HCT116 (cell line): ENCODE data around the gene RBFOX2. TPM values are rescaled to one million over a fixed set of nuclear protein-coding genes. Genes with fewer than 3 reads are reported as not detected.

Source experiments
- ATAC-seq: fragments of 200-7000 bp; cut with Tn5 transposase; 2 replicates; pipeline ENCODE4 v1.9.1; 2020; ENCODE audit warnings: mild to moderate bottlenecking, moderate library complexity
- BruUV-seq: library from RNA; stranded (reverse); fragments of 400-500 nt; replicated peaks from 2 replicates; lab custom pipeline; 2021; lab: Mats Ljungman, UMichigan
- CTCF ChIA-PET: fragments of 300-600 bp; sonication (Branson Sonifier 250); formaldehyde crosslinking; loops from one replicate; lab custom pipeline; 2021; ENCODE audit warnings: antibody characterized with exemption; lab: Charles Lee
- POLR2A ChIA-PET: fragments of 300-600, 350-600 bp; sonication (Branson Sonifier 250); formaldehyde crosslinking; loops from one replicate; lab custom pipeline; 2021; ENCODE audit warnings: antibody characterized with exemption; lab: Charles Lee
- RAD21 ChIA-PET, 2 experiments: fragments of 300-600 bp; sonication (Branson Sonifier 250); formaldehyde crosslinking; loops; one replicate each; lab custom pipeline; 2023; ENCODE audit warnings: low total read pairs in 2 of 2; ENCODE audit not compliant: uncharacterized antibody in 2 of 2, unreplicated experiment in 2 of 2, low non-redundant PET in 1 of 2; lab: Charles Lee
- DNase-seq: peaks from one replicate; pipeline ENCODE4 v3.0.0-alpha.2; 2010; ENCODE audit warnings: low read depth, low spot score
- H2AFZ ChIP-seq: fragments of 200-600 bp; shearing (Covaris generic), sonication (generic); 2 replicates; pipeline ENCODE4 v1.6.1; 2017; ENCODE audit warnings: low read depth, mixed run types, mixed read lengths, antibody characterized with exemption, low read length; ENCODE audit not compliant: poor library complexity, severe bottlenecking
- H3K27ac ChIP-seq: 2 replicates; pipeline ENCODE4 v1.5.1; 2012; ENCODE audit warnings: low read depth, low read length
- H3K27me3 ChIP-seq: fragments of 200-600 bp; sonication (generic); 2 replicates; pipeline ENCODE4 v1.6.1; 2016; ENCODE audit warnings: mixed run types, low read length, mixed read lengths; ENCODE audit not compliant: insufficient read depth
- H3K36me3 ChIP-seq, 2 experiments: fragments of 200-500 bp in 1 of 2; fragments of 200-600 bp in 1 of 2; sonication (Bioruptor generic) in 1 of 2; sonication (generic) in 1 of 2; 2 replicates each; pipeline versions ENCODE4 v1.5.1 to v1.6.1; 2014 to 2016; ENCODE audit warnings: low read length in 2 of 2, inconsistent platforms in 1 of 2, mixed read lengths in 1 of 2, mixed run types in 1 of 2; ENCODE audit not compliant: insufficient read depth in 2 of 2, control insufficient read depth in 1 of 2
- H3K4me1 ChIP-seq, 2 experiments: fragments of 200-600 bp in 1 of 2; sonication (generic) in 1 of 2; 2 replicates each; pipeline versions ENCODE4 v1.5.1 to v1.6.1; 2012 to 2017; ENCODE audit warnings: low read length in 2 of 2, inconsistent platforms in 1 of 2, mild to moderate bottlenecking in 1 of 2, mixed read lengths in 1 of 2, mixed run types in 1 of 2, moderate library complexity in 1 of 2; ENCODE audit not compliant: insufficient read depth in 2 of 2, control insufficient read depth in 1 of 2
- H3K4me2 ChIP-seq: fragments of 200-600 bp; sonication (generic); 2 replicates; pipeline ENCODE4 v1.6.1; 2017; ENCODE audit warnings: mixed run types, low read length, mixed read lengths
- H3K4me3 ChIP-seq, 2 experiments: fragments of 200-600 bp in 1 of 2; sonication (generic) in 1 of 2; replicated peaks in 1 of 2; 2 replicates each; pipeline ENCODE4 v1.5.1; 2011 to 2016; ENCODE audit warnings: low read length in 2 of 2, control low read depth in 1 of 2, low read depth in 1 of 2, mild to moderate bottlenecking in 1 of 2, mixed read lengths in 1 of 2, mixed run types in 1 of 2
- H3K79me2 ChIP-seq: fragments of 200-600 bp; sonication (generic); 2 replicates; pipeline ENCODE4 v1.6.1; 2017; ENCODE audit warnings: mild to moderate bottlenecking, mixed run types, low read length, moderate library complexity, mixed read lengths; ENCODE audit not compliant: insufficient read depth
- H3K9ac ChIP-seq: fragments of 200-600 bp; sonication (generic); 2 replicates; pipeline ENCODE4 v1.6.1; 2016; ENCODE audit warnings: low read length, mixed read lengths
- H3K9me2 ChIP-seq: fragments of 200-600 bp; sonication (generic), shearing (Covaris generic); 2 replicates; pipeline ENCODE4 v1.6.1; 2017; ENCODE audit warnings: mixed run types, mild to moderate bottlenecking, moderate library complexity; ENCODE audit not compliant: insufficient read depth
- H3K9me3 ChIP-seq, 2 experiments: fragments of 200-500 bp in 1 of 2; fragments of 200-600 bp in 1 of 2; sonication (Bioruptor generic) in 1 of 2; sonication (generic) in 1 of 2; 2 replicates each; pipeline ENCODE4 v1.6.1; 2014 to 2017; ENCODE audit warnings: low read length in 2 of 2, mixed read lengths in 2 of 2, inconsistent platforms in 1 of 2, low read depth in 1 of 2, mild to moderate bottlenecking in 1 of 2, mixed run types in 1 of 2, moderate library complexity in 1 of 2; ENCODE audit not compliant: control insufficient read depth in 1 of 2, insufficient read depth in 1 of 2
- H4K20me1 ChIP-seq: fragments of 200-600 bp; sonication (generic), shearing (Covaris generic); 2 replicates; pipeline ENCODE4 v1.6.1; 2017; ENCODE audit warnings: mixed run types, mild to moderate bottlenecking, moderate library complexity; ENCODE audit not compliant: insufficient read depth
- CBX3 ChIP-seq: IDR thresholded peaks from 2 replicates; pipeline ENCODE4 v1.6.1; 2012; ENCODE audit warnings: low read depth
- EGR1 ChIP-seq: IDR thresholded peaks from 2 replicates; pipeline ENCODE4 v1.6.1; 2012; ENCODE audit warnings: low read depth
- ELF1 ChIP-seq: IDR thresholded peaks from 2 replicates; pipeline ENCODE4 v1.6.1; 2012; ENCODE audit warnings: low read depth, borderline replicate concordance
- EZH2 ChIP-seq: fragments of 200-600 bp; sonication (generic); IDR thresholded peaks from 2 replicates; pipeline ENCODE4 v1.6.1; 2017; ENCODE audit warnings: antibody characterized with exemption, mixed run types
- EZH2phosphoT487 ChIP-seq: fragments of 200-600 bp; IDR thresholded peaks from 2 replicates; pipeline ENCODE4 v1.6.1; 2018; ENCODE audit warnings: antibody characterized with exemption, borderline replicate concordance
- FOSL1 ChIP-seq: IDR thresholded peaks from 2 replicates; pipeline ENCODE4 v1.6.1; 2012; ENCODE audit warnings: low read depth
- JUND ChIP-seq: IDR thresholded peaks from 2 replicates; pipeline ENCODE4 v1.6.1; 2012
- POLR2A ChIP-seq: IDR thresholded peaks from 2 replicates; pipeline ENCODE4 v1.7.0; 2011; ENCODE audit warnings: borderline replicate concordance; ENCODE audit not compliant: insufficient read depth, insufficient read length; ENCODE audit errors: extremely low read depth
- POLR2AphosphoS5 ChIP-seq: IDR thresholded peaks from 2 replicates; pipeline ENCODE4 v1.6.1; 2011; ENCODE audit warnings: mild to moderate bottlenecking, low read depth, low read length, moderate library complexity
- RAD21 ChIP-seq: IDR thresholded peaks from 2 replicates; pipeline ENCODE4 v1.6.1; 2012; ENCODE audit warnings: low read depth, mild to moderate bottlenecking
- SIN3A ChIP-seq: IDR thresholded peaks from 2 replicates; pipeline ENCODE4 v1.6.1; 2012; ENCODE audit warnings: low read depth
- SP1 ChIP-seq: IDR thresholded peaks from 2 replicates; pipeline ENCODE4 v1.6.1; 2012; ENCODE audit warnings: low read depth
- ZNF274 ChIP-seq: fragments of 200-500 bp; sonication (Bioruptor generic); IDR thresholded peaks from 2 replicates; pipeline ENCODE4 v1.6.1; 2014; ENCODE audit warnings: mild to moderate bottlenecking, low read depth, low read length, inconsistent platforms
- intact Hi-C: fragments of 100-400 bp; cut with micrococcal nuclease; formaldehyde crosslinking; loops from 2 replicates; pipeline ENCODE4 v1.10.0; 2022
- total RNA-seq: library from RNA; stranded (reverse); gene quantifications from one replicate; pipeline ENCODE4 v1.2.1, GENCODE V29; 2021; ENCODE audit not compliant: unreplicated experiment
- TF ChIP-seq, protein P1 (sequence below): IDR thresholded peaks from 2 replicates; pipeline ENCODE4 v1.6.1; 2012
- TF ChIP-seq, protein P2 (sequence below): IDR thresholded peaks from 2 replicates; pipeline ENCODE4 v1.6.1; 2011; ENCODE audit warnings: mild to moderate bottlenecking, low read length, moderate library complexity; ENCODE audit not compliant: insufficient replicate concordance; ENCODE audit errors: extremely low read depth
- TF ChIP-seq, protein P3 (sequence below): IDR thresholded peaks from 2 replicates; pipeline ENCODE4 v1.6.1; 2012
- TF ChIP-seq, protein P4 (sequence below): IDR thresholded peaks from 2 replicates; pipeline ENCODE4 v1.6.1; 2012; ENCODE audit warnings: low read depth

Gene RBFOX2
- total RNA-seq, 1 experiment from 2014 or later = 83.9 TPM

DNA sequence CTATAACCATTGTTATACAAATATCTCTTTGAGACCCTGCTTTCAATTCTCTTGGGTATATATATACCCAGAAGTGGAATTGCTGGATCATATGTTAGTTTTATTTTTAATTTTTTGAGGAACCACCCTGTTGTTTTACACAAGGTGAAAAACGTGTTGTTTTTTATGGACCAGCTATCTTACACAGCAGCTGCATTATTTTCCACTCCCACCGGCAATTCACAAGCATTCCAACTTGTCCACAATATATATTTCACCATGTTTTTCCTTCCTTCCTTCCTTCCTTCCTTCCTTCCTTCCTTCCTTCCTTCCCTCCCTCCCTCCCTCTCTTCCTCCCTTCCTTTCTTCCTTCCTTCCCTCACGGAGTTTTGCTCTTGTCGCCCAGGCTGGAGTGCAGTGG lies 317.3 kb downstream of the RBFOX2 start:
- H3K9me2 ChIP-seq = no peaks in the 10 kb centered on the region
- no peaks in the 10 kb centered on the region; a peak in 2 of 4 replicates for H3K9me3 ChIP-seq
- no peaks in the 10 kb centered on the region for H3K36me3 ChIP-seq
- CTCF ChIA-PET = no interaction called here
- DNase-seq = no peak
- no peaks in the 10 kb centered on the region for H3K4me1 ChIP-seq
- H3K4me3 ChIP-seq = no peak overlapping the region
- intact Hi-C loops = no loop called here
- no peaks in the 10 kb centered on the region for H4K20me1 ChIP-seq
- POLR2A ChIA-PET = no interaction called here
- TF ChIP-seq POLR2A = no peak
- no peak for TF ChIP-seq ELF1
- no peak for TF ChIP-seq CBX3
- no peak for TF ChIP-seq POLR2AphosphoS5
- TF ChIP-seq, protein P1, sequence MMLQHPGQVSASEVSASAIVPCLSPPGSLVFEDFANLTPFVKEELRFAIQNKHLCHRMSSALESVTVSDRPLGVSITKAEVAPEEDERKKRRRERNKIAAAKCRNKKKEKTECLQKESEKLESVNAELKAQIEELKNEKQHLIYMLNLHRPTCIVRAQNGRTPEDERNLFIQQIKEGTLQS = no peak
- no peak for TF ChIP-seq SIN3A
- TF ChIP-seq EGR1 = no peak
- TF ChIP-seq EZH2 = no peak
- no peak for TF ChIP-seq SP1
- TF ChIP-seq, all 23 proteins: peak for 0
- Histone ChIP-seq H3K4me2 (no peak overlapping the region), H3K27ac (no peak overlapping the region), H3K9ac (no peak overlapping the region), H2AFZ (no peak overlapping the region), H3K79me2 (no peaks in the 10 kb centered on the region), H3K27me3 (no peaks in the 10 kb centered on the region)
- RAD21 ChIA-PET = no interaction called here
- BruUV-seq = no TSS peak
- ATAC-seq = no peak

DNA sequence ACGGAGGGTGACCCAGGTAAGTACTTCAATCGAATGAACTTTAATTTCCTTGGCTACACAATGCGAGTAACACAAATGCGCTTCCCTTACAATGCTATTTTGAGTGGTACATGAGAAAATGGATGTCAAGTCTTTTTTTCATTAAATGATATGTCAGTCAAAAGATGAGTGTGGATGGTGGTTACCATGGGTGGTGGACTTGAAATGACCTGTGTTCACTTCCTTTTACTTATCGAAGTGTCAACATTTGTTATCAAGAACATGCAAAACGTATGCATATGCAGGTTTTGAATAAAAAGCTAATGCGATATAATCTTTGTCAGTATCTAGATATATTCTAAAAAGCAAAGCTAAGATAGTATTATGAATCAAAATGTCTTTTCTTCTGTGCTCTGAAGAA lies 319.7 kb downstream of the RBFOX2 start:
- no peak overlapping the region for H3K4me3 ChIP-seq
- no peaks in the 10 kb centered on the region; a peak in 2 of 4 replicates for H3K9me3 ChIP-seq
- H3K27me3 ChIP-seq = no peaks in the 10 kb centered on the region
- CTCF ChIA-PET = no interaction called here
- no peak overlapping the region for H3K4me2 ChIP-seq
- ATAC-seq (no peak), DNase-seq (no peak)
- no peaks in the 10 kb centered on the region for H3K36me3 ChIP-seq
- no peak overlapping the region for H3K9ac ChIP-seq
- no TSS peak for BruUV-seq
- RAD21 ChIA-PET = no interaction called here
- no peaks in the 10 kb centered on the region for H4K20me1 ChIP-seq
- intact Hi-C loops = no loop called here
- no peaks in the 10 kb centered on the region for H3K79me2 ChIP-seq
- H2AFZ ChIP-seq = no peak overlapping the region
- H3K4me1 ChIP-seq = no peaks in the 10 kb centered on the region
- H3K27ac ChIP-seq = no peak overlapping the region
- H3K9me2 ChIP-seq = no peaks in the 10 kb centered on the region
- POLR2A ChIA-PET = no interaction called here
- TF ChIP-seq EZH2phosphoT487 (no peak), RAD21 (no peak), FOSL1 (no peak), CBX3 (no peak), EGR1 (no peak), ZNF274 (no peak), ELF1 (no peak), POLR2AphosphoS5 (no peak), EZH2 (no peak), JUND (no peak), SP1 (no peak)
- TF ChIP-seq, protein P2, sequence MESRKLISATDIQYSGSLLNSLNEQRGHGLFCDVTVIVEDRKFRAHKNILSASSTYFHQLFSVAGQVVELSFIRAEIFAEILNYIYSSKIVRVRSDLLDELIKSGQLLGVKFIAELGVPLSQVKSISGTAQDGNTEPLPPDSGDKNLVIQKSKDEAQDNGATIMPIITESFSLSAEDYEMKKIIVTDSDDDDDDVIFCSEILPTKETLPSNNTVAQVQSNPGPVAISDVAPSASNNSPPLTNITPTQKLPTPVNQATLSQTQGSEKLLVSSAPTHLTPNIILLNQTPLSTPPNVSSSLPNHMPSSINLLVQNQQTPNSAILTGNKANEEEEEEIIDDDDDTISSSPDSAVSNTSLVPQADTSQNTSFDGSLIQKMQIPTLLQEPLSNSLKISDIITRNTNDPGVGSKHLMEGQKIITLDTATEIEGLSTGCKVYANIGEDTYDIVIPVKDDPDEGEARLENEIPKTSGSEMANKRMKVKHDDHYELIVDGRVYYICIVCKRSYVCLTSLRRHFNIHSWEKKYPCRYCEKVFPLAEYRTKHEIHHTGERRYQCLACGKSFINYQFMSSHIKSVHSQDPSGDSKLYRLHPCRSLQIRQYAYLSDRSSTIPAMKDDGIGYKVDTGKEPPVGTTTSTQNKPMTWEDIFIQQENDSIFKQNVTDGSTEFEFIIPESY = no peak
- TF ChIP-seq, protein P3, sequence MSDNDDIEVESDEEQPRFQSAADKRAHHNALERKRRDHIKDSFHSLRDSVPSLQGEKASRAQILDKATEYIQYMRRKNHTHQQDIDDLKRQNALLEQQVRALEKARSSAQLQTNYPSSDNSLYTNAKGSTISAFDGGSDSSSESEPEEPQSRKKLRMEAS = no peak
- TF ChIP-seq, protein P4, sequence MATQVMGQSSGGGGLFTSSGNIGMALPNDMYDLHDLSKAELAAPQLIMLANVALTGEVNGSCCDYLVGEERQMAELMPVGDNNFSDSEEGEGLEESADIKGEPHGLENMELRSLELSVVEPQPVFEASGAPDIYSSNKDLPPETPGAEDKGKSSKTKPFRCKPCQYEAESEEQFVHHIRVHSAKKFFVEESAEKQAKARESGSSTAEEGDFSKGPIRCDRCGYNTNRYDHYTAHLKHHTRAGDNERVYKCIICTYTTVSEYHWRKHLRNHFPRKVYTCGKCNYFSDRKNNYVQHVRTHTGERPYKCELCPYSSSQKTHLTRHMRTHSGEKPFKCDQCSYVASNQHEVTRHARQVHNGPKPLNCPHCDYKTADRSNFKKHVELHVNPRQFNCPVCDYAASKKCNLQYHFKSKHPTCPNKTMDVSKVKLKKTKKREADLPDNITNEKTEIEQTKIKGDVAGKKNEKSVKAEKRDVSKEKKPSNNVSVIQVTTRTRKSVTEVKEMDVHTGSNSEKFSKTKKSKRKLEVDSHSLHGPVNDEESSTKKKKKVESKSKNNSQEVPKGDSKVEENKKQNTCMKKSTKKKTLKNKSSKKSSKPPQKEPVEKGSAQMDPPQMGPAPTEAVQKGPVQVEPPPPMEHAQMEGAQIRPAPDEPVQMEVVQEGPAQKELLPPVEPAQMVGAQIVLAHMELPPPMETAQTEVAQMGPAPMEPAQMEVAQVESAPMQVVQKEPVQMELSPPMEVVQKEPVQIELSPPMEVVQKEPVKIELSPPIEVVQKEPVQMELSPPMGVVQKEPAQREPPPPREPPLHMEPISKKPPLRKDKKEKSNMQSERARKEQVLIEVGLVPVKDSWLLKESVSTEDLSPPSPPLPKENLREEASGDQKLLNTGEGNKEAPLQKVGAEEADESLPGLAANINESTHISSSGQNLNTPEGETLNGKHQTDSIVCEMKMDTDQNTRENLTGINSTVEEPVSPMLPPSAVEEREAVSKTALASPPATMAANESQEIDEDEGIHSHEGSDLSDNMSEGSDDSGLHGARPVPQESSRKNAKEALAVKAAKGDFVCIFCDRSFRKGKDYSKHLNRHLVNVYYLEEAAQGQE = no peak
